ENCODE results near the gene HMCES.

HMCES gene

DNA sequence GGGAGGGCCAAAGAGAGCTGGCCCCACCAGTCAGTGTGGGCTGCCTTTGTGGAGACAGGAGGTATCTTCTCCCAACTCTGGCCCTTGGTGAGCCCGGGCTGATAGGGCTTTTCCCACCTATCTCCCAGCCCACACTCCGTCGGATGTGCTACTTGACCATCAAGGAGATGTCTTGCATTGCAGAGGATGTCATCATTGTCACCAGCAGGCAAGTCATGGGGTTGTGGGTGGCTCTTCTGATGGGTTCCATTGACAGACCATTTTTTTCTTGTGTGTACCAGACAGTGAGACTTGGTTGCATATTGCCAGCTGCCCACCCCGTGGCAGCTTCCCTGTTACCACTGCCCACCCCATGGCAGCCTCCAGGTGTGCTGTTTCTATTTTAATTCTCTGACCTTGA, 25.9 kb upstream of the HMCES start:
- no peaks in the 10 kb centered on the region for H3K9me3 ChIP-seq (ENCODE audit: severe bottlenecking)
- no peak for DNase-seq
- H3K27ac ChIP-seq: no peak overlapping the region
- peaks cover 55% of the 10 kb centered on the region for H3K36me3 ChIP-seq
- no peaks in the 10 kb centered on the region for H3K27me3 ChIP-seq (ENCODE audit: insufficient read depth, low read depth, severe bottlenecking)
- TF ChIP-seq, protein P1, sequence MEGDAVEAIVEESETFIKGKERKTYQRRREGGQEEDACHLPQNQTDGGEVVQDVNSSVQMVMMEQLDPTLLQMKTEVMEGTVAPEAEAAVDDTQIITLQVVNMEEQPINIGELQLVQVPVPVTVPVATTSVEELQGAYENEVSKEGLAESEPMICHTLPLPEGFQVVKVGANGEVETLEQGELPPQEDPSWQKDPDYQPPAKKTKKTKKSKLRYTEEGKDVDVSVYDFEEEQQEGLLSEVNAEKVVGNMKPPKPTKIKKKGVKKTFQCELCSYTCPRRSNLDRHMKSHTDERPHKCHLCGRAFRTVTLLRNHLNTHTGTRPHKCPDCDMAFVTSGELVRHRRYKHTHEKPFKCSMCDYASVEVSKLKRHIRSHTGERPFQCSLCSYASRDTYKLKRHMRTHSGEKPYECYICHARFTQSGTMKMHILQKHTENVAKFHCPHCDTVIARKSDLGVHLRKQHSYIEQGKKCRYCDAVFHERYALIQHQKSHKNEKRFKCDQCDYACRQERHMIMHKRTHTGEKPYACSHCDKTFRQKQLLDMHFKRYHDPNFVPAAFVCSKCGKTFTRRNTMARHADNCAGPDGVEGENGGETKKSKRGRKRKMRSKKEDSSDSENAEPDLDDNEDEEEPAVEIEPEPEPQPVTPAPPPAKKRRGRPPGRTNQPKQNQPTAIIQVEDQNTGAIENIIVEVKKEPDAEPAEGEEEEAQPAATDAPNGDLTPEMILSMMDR (IDR thresholded peaks at IDR 0.05; ENCODE audit: low read depth, low read length): no peak
- H3K4me3 ChIP-seq (ENCODE audit: low read depth, low read length): no peak overlapping the region

DNA sequence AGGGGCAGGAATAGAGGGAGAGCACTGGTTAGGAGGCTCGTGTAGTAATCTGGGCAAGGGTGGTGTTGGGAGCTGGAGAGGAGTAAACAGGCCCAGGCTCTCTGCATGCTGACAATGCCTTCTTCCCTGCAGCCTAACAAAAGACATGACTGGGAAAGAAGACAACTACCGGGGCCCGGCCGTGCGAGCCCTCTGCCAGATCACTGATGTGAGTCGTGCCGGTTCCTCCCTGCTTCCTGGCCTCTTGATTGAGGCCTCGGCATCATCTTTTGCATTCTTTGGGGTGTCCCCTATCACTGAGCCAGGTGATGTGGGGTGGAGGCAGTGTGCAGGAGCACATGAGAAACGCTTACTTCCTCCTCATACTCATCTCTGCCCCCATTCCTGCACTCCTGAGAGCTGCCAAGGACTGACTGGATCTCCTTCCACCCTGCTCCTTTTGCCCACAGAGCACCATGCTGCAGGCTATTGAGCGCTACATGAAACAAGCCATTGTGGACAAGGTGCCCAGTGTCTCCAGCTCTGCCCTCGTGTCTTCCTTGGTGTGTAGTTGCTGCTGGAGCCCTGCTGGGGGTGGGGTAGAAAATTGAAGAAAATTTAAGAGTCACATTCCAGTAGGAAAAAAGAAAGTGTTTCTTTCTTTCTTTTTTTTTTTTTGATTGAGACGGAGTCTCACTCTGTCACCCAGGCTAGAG, 24.0 kb upstream of the HMCES start:
- H3K27ac ChIP-seq: no peak overlapping the region
- H3K27me3 ChIP-seq (ENCODE audit: insufficient read depth, low read depth, severe bottlenecking): no peaks in the 10 kb centered on the region
- no peak overlapping the region for H3K4me3 ChIP-seq (ENCODE audit: low read depth, low read length)
- H3K9me3 ChIP-seq (ENCODE audit: severe bottlenecking): no peaks in the 10 kb centered on the region
- no peak for DNase-seq
- H3K36me3 ChIP-seq: peaks cover 67% of the 10 kb centered on the region
- TF ChIP-seq, protein P1 (IDR thresholded peaks at IDR 0.05; ENCODE audit: low read depth, low read length): no peak

DNA sequence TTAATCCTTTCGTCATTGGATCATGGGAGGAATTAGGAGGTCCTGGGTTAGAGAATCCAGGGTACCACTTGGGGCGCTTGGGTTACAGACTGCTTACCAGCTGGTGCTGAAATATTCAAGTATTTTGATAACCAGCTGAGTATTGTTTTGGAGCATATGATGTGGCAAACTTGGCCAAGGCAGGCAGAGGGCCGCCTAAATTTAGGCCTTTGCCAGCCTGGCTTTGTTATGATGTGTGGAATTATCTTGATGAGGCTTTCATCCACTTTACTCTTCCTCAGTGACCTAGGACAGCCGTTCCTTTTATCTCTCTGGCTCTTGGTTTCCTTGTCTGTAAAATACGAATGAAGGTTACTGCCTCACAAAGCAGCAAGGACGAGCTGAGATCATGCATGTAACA, 22.4 kb upstream of the HMCES start:
- H3K4me3 ChIP-seq (ENCODE audit: low read depth, low read length): no peak overlapping the region
- DNase-seq: no peak
- peaks cover 83% of the 10 kb centered on the region for H3K36me3 ChIP-seq
- H3K27ac ChIP-seq: no peak overlapping the region
- TF ChIP-seq, protein P1 (IDR thresholded peaks at IDR 0.05; ENCODE audit: low read depth, low read length): no peak
- H3K27me3 ChIP-seq (ENCODE audit: insufficient read depth, low read depth, severe bottlenecking): no peaks in the 10 kb centered on the region
- H3K9me3 ChIP-seq (ENCODE audit: severe bottlenecking): no peaks in the 10 kb centered on the region

DNA sequence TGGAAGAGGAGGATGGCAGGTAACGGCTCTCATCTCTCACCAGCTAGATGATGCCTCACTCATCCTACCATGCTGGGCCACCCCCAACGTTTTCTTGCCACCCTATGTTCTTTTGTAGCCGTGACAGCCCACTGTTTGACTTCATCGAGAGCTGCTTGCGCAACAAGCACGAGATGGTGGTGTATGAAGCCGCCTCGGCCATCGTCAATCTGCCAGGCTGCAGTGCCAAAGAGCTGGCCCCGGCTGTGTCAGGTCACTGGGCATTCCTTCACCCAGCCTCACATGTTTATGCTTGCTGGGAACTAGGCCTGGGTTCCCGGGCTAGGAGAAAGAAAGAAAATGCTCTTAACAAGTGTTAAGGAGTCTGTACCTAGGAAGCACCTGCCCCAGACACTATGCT, 21.1 kb upstream of the HMCES start:
- Histone ChIP-seq H3K4me3 (ENCODE audit: low read depth, low read length) (no peak overlapping the region), H3K36me3 (peaks cover 83% of the 10 kb centered on the region), H3K27ac (no peak overlapping the region), H3K9me3 (ENCODE audit: severe bottlenecking) (no peaks in the 10 kb centered on the region), H3K27me3 (ENCODE audit: insufficient read depth, low read depth, severe bottlenecking) (no peaks in the 10 kb centered on the region)
- TF ChIP-seq, protein P1 (IDR thresholded peaks at IDR 0.05; ENCODE audit: low read depth, low read length): no peak
- DNase-seq: no peak

DNA sequence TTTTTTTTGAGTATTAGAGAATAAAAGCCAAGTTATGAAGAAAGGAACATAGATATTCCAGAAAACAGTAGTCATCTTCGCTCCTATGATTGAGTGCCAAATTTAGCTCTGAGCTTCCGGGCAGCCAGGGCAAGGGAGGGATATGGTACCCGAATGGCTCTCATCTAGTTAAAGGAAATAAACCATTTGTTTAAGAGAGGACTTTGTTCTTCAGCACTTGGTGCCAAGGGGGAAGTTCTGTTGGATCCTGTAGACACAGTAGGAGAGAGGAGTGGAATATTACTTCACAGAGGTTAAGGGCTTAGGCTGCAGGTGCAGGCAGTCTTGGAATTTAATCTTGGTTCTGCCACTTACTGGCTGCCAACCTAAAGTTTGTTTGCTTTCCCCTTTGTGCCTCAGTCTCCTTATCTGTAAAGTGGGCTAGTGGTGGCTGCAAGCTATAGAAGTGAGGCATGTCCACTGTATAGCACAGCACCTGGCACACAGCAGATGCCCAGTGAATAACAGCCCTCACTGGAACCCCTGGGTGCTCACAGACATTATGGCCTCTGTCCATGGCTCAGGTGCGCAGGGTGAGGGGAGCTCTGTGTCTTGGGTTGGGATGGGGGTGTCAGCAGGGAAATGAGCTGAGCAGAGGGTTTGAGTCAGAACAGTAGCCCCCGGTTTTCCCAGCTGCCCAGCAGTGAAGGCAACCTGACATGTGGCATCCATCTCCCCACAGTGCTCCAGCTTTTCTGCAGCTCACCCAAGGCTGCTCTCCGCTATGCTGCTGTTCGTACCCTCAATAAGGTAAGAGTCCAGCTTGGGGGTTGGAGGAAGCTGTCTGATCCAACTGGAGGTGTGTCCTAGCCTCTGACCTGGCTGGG, 18.8 kb upstream of the HMCES start:
- H3K36me3 ChIP-seq: peaks cover 82% of the 10 kb centered on the region
- TF ChIP-seq, protein P1 (IDR thresholded peaks at IDR 0.05; ENCODE audit: low read depth, low read length): no peak

More for the DNA sequence above, 18.8 kb upstream of the HMCES start:
- DNase-seq: no peak
- no peaks in the 10 kb centered on the region for H3K27me3 ChIP-seq (ENCODE audit: insufficient read depth, low read depth, severe bottlenecking)
- no peaks in the 10 kb centered on the region for H3K9me3 ChIP-seq (ENCODE audit: severe bottlenecking)
- H3K4me3 ChIP-seq (ENCODE audit: low read depth, low read length): no peak overlapping the region
- no peak overlapping the region for H3K27ac ChIP-seq
